HFFc6 (cell line): Measurements from ENCODE around the gene DPP7. TPM values are rescaled to one million over a fixed set of nuclear protein-coding genes. Genes with fewer than 3 reads are reported as not detected.

Experiments
- DNase-seq: peaks from one replicate; pipeline ENCODE4 v3.0.0-alpha.2; 2018
- H3K27ac Mint-ChIP-seq: 2 replicates; pipeline ENCODE4 v1.8.0; 2020; ENCODE audit warnings: mild to moderate bottlenecking, mixed read lengths
- H3K27me3 Mint-ChIP-seq: 2 replicates; pipeline ENCODE4 v1.8.0; 2021; ENCODE audit warnings: mild to moderate bottlenecking, moderate library complexity, mixed read lengths; ENCODE audit not compliant: insufficient read depth
- H3K36me3 Mint-ChIP-seq: 2 replicates; pipeline ENCODE4 v1.8.0; 2021; ENCODE audit warnings: low read depth, mixed read lengths
- H3K4me1 Mint-ChIP-seq: 2 replicates; pipeline ENCODE4 v1.8.0; 2020; ENCODE audit warnings: low read depth, mixed read lengths
- H3K4me3 Mint-ChIP-seq: 2 replicates; pipeline ENCODE4 v1.8.0; 2020; ENCODE audit warnings: mild to moderate bottlenecking, moderate library complexity, mixed read lengths
- H3K9me3 Mint-ChIP-seq: 2 replicates; pipeline ENCODE4 v1.8.0; 2020; ENCODE audit warnings: mild to moderate bottlenecking, mixed read lengths
- total RNA-seq, 6 experiments: library from RNA; stranded (reverse); fragmentation: NEBNext Ultra II Directional; extraction: Animal tissue kit (Norgen Biotek cat#: 25700); gene quantifications; 2 replicates in 1 of 6; 3 replicates in 5 of 6; pipeline ENCODE4 v1.2.3, GENCODE V29; 2021
- TF ChIP-seq, protein P1 (sequence below): fragments of 200-600 bp; sonication (generic); IDR thresholded peaks from 2 replicates; pipeline ENCODE4 v1.5.0; 2021; ENCODE audit warnings: antibody characterized with exemption, mild to moderate bottlenecking

DPP7 gene
- total RNA-seq, 6 experiments from 2014 or later, result 47.5 to 90.2 (median 51.1) TPM

DNA sequence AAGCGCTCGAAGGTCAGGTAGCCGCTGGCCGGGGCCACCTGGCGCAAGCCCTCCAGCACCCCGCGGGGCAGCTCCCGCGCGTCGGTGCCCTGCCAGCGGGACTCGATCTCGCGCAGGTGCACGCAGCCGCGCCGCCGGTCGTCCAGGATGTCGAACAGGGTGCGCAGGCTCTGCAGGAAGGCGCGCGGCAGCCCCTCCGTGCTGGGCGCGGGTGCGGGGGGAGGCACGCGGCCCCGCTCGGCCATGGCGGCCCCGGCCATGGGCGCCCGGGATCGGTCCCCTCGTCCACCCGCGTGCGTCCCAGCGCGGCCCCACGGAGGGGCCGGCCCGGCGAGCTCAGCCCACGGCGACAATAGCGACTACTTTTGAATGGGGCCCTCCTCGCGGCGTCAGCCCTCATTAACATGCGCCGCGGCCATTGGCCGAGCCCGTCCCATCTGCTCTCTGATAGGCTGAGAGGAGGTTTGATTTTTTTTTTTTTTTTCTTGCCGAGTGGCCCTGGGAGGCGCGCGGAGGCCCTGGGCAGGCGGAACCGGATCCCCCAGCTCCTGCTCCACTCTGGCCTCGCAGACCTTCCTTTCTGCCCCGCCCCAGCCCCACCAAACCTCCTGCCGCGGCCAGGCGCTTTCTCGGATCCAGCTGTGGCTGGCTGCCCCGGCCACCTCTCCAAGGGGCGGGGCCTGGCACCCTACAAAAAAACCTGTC is 44.2 kb downstream of the DPP7 start, which contains the start of gene SAPCD2:
Gene SAPCD2 (minus strand): TSS at position 357 of the 705 bp plus-strand sequence. CDS start 97 bp downstream, at position 260.
- DNase-seq, result peak; percentile 79
- H3K27me3 Mint-ChIP-seq, result no peaks in the 10 kb centered on the region; the same call in 1 of the 2 replicates
- TF ChIP-seq, protein P1, sequence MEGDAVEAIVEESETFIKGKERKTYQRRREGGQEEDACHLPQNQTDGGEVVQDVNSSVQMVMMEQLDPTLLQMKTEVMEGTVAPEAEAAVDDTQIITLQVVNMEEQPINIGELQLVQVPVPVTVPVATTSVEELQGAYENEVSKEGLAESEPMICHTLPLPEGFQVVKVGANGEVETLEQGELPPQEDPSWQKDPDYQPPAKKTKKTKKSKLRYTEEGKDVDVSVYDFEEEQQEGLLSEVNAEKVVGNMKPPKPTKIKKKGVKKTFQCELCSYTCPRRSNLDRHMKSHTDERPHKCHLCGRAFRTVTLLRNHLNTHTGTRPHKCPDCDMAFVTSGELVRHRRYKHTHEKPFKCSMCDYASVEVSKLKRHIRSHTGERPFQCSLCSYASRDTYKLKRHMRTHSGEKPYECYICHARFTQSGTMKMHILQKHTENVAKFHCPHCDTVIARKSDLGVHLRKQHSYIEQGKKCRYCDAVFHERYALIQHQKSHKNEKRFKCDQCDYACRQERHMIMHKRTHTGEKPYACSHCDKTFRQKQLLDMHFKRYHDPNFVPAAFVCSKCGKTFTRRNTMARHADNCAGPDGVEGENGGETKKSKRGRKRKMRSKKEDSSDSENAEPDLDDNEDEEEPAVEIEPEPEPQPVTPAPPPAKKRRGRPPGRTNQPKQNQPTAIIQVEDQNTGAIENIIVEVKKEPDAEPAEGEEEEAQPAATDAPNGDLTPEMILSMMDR, result no peak
- H3K36me3 Mint-ChIP-seq, result no peaks in the 10 kb centered on the region
- peak within 1 kb of the TSS; percentile 80 for H3K27ac Mint-ChIP-seq
- H3K4me3 Mint-ChIP-seq, result peak within 1 kb of the TSS; percentile 82
- H3K9me3 Mint-ChIP-seq, result no peaks in the 10 kb centered on the region
- peaks cover 14% of the 10 kb centered on the region for H3K4me1 Mint-ChIP-seq

DNA sequence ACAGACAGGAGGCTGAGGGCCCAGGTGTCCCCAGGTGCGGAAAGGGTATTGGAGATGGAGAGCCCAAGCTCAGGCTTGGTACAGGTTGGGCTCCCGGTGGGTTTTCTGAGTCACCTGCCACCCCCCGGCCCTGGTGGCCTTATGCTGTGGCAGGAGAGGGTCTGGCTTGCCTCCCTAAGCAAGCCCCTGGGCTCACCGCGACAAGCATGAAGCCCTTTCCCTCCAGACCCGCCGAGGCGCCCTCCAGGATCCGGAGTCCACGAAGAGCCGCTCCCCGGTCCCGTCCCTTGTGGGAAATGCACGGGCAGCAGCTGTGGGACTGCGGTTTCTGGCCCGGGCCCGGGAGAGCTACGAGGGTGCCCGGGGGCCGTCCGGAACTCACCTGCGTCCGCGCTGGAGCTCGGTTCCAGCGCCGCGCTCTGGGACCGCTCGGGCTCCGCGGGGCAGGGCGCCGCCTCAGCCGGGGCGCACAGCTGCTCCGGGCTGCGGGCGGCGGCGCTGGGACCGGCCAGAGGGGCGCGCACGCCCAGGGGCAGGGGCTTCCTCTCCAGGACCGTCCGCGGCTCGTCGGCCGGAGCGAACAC is 44.9 kb downstream of the DPP7 start:
- DNase-seq, result no peak

DNA sequence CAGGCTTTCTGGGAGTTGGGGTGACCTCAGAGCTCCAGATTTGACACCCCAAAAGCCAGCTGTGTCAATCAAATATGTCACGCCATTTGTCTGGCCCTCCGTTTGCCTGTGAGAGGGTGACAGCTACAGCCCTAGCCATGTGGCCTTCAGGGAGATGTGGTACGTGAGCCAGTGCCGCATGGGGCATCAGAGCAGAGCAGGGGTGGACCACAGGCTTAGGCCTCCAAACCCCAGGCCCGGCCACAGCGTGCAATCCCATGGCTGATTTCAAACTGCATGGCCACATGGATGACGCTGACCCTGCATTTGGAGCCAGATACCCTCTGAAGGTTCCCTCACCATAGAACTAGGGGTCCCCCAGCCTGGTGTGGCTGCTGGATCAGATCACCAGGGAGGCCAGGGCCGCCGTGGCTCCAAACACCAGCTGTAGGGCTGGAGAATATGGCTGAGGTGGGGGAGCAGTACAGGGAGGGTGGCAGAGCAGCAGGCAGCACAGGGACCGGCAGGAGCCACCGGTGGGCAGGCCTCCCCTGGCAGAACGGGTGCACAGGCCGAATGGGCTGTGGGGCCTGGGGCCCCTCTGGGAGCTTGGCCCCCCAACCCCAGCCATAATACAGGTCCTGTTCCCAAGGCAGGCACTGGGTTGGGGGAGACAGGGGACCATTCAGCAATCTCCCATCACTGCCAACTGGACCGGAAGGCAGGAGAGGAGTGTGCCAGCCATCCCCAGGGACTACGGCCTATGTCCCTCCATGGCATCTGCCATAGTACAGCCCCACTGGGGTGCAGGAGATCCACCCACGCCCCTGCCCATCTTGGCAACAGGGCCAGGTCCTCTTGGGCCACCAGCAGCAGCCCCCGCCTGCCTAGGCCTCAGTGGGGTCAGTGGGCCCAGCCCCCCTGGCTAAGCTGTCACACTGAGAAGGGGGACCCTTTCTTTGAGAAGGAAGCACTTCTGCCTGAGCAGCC is 45.7 kb downstream of the DPP7 start:
- Mint-ChIP-seq H3K27me3 (peaks cover 1% of the 10 kb centered on the region; the same call in 1 of the 2 replicates), H3K36me3 (no peaks in the 10 kb centered on the region), H3K4me3 (peak overlapping the region; percentile 26), H3K9me3 (no peaks in the 10 kb centered on the region), H3K27ac (no peak overlapping the region), H3K4me1 (peaks cover 14% of the 10 kb centered on the region)
- no peak for DNase-seq
- TF ChIP-seq, protein P1, result no peak

More for the DNA sequence above, 44.9 kb downstream of the DPP7 start:
- Mint-ChIP-seq H3K27me3 (no peaks in the 10 kb centered on the region; the same call in 1 of the 2 replicates), H3K27ac (no peak overlapping the region), H3K36me3 (no peaks in the 10 kb centered on the region), H3K4me3 (peak overlapping the region; percentile 26), H3K9me3 (no peaks in the 10 kb centered on the region), H3K4me1 (peaks cover 14% of the 10 kb centered on the region)
- TF ChIP-seq, protein P1, result no peak

DNA sequence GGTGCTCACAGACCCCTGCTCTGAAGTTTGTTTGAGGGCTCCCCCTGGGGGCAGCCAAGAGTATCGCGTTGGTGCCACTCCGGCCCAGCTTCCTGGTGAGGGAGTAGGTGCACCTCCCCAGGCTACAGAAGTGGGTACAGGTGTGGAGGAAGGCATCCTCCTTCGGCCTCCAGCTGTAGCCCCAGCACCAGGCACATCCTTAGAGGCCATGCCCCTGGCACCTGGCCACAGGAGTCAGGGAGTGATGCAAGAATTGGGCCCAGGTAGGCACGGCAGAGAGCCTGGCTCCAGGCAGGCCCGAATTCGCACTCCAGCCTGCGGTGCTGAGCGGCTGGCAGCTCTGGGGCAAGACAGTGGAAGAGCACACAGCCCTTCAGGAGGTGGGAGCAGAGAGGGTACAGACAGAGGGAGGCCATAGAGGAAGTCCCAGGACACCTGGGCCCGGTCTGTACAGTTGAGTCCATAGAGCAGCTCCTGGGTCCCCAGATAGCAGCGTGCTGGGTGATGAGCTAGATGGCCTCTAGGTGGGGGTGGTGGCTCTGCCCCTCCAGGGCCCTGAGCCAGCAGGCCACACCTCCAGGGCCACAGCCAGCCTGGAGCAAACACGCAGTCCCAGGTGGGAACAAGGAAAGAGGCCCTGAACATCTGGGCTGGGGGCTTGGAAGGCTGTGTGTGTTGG is 46.5 kb downstream of the DPP7 start:
- no peaks in the 10 kb centered on the region for H3K9me3 Mint-ChIP-seq
- DNase-seq, result peak; percentile 61
- H3K27me3 Mint-ChIP-seq, result peaks cover 1% of the 10 kb centered on the region; the same call in 1 of the 2 replicates
- no peaks in the 10 kb centered on the region for H3K36me3 Mint-ChIP-seq
- H3K4me1 Mint-ChIP-seq, result peaks cover 14% of the 10 kb centered on the region
- no peak overlapping the region for H3K27ac Mint-ChIP-seq
- TF ChIP-seq, protein P1, result peak; percentile 85
- H3K4me3 Mint-ChIP-seq, result no peak overlapping the region
